NCI-H1930 (cell line): Measurements from ENCODE around the gene MED12L.
"Not testable (repeated sequence)": the region's sequence is repeated elsewhere in the genome, so short reads cannot be mapped to it uniquely, and the experiment has no call there.

Experiments
- DNase-seq, 2 experiments: peaks; one replicate each; lab custom pipeline; 2025; lab: John Stamatoyannopoulos, UW

The MED12L gene

DNA sequence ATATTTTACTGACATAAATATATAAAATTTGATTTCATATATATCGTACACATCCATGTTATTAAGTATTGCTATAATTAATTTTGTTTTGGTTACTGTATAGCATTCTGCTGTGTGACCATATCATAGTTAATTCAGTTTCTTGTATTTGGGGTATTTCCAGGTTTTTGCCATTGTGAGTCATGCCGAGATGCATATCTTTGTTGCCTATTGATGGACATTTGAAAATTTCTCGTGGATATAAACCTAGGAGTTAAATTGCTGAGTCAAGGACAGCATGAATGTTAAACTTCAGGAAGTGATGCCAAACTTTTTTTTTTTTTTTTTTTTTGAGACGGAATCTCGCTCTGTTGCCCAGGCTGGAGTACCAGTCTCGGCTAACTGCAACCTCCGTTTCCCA lies 151.3 kb downstream of the MED12L start:
- no peak for DNase-seq

DNA sequence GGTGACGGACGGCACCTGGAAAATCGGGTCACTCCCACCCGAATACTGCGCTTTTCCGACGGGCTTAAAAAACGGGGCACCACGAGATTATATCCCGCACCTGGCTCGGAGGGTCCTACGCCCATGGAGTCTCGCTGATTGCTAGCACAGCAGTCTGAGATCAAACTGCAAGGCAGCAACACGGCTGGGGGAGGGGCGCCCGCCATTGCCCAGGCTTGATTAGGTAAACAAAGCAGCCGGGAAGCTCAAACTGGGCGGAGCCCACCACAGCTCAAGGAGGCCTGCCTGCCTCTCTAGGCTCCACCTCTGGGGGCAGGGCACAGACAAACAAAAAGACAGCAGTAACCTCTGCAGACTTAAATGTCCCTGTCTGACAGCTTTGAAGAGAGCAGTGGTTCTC lies 156.5 kb downstream of the MED12L start:
- not testable (repeated sequence) for DNase-seq

DNA sequence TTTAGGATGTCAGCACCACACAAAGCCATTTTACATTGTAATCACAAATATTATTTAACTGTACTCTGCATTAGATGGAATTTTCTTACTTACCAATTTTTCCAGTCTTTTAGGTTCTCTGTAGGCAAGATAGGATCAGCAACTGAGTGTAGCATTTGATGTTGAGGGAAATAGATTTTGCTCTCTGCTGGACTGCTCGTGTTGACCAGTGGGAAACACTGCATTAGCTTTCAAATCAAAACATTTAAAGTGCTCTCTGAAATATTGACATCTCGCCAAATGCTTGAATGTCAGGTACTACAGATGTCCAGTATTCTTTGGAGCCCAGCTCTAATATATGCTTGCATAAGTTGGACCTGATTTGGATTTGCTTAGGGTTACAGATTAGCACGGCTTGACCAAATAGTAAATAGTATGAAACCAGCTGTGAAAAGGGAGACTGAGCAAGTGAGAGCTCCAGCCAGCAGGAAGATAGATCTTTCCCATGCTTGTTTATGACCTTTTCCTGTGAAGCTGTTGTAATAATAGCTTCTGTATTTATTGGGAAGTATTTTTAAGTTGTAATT lies 163.4 kb downstream of the MED12L start:
- no peak for DNase-seq

DNA sequence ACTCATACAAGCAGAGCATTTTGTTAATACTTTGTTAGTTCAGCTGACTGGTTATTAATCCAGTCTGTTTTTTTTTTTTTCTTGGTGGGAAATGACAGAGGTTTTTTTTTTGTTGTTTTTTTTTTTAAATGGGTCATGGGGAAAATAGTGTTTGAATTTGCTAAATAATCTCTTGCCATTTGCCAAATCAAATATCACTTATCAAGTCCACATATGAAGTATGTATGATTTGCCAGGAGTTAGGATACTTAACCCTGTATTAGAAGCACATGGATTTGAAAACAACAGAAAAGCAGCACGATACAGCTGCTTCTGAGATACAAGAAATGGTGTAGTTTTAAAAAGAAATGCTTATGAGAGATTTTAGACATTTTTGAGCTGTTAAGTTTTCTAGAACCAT lies 171.3 kb downstream of the MED12L start:
- DNase-seq: no peak

DNA sequence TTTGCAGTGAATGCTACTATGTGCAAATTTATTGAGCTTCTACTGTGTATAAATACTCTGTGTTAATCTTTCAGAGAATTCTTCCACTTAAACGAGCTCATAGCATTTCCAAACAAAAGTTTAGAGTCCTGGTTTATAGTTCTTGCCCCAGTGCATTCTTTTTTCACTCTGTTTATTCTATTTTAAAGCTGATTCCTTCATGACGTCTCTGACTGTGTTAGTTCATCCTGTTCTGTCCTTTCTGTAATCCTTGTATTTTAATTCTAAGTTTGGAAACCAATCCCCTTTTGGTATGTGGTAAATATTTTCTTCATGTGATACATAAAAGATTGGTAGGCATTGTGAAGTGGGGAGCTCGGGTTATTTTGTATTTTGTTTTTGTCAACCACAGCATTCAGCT lies 174.2 kb downstream of the MED12L start:
- no peak for DNase-seq

DNA sequence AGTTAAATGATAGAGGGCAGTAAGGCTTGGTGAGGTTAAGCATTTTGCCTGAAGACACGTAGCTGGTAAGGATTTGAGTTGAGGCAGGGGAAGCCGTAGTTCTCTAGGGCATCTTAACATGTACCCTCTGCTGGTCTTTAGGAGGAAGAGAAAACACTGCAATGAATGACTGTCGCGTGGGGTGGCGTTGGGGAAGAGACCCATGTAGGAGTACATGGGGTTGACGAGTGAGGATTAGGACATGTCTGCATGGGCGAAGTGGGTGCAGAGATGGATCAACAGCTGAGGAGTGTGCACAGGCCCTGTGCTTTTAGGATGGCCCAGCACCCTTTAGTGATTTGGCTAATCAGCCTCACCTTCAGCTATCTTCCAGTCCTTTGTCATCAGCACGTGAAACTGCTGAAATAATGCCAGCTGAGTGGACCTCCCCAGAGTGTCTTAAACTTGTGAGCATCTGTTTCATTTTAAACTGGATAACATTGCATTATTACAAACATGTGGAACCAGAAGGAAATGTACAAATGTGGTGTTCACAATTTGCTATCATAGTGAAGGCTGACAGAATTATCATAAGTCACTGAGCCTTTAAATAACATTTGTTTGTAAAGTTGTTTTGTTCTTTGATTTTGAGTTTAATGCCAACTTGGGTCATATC lies 177.5 kb downstream of the MED12L start:
- DNase-seq: no peak

DNA sequence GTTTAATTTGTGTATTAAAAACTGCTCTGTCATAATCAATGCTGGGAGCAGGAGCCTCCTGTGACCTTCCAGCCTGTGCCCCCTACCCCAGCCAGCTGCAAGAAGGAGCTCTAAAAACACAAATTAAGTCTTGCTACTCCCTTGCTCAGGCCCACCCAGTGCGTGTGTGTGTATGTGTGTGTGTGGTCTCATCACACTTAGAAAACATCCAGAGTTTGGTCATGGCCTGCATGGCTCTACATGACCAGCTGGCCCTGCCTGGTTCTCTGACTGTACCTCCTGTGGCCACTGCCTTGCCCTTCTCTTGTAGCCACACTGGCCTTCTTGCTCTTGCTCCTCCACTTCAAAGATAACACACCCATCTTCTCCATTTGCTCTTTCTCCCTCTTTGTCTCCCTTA lies 179.1 kb downstream of the MED12L start:
- no peak for DNase-seq

DNA sequence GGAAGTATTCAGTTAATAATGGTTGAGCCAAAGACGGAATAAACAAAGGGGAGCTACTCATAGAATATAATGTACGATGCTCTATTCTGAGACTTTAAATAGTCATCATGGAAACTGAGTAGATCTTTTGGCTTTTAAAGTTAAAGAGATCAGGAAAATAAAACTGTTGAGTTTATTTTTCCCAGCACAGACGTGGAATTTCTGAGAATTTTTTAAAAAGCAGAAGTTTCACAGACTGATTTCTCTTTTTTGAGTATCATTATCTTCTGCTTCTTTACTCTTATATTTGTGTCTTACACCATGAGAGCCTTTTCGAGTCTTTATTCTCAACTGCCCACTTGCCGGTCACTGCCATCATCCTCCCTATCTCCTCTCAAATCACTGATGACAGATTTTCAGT lies 179.7 kb downstream of the MED12L start:
- DNase-seq: no peak

DNA sequence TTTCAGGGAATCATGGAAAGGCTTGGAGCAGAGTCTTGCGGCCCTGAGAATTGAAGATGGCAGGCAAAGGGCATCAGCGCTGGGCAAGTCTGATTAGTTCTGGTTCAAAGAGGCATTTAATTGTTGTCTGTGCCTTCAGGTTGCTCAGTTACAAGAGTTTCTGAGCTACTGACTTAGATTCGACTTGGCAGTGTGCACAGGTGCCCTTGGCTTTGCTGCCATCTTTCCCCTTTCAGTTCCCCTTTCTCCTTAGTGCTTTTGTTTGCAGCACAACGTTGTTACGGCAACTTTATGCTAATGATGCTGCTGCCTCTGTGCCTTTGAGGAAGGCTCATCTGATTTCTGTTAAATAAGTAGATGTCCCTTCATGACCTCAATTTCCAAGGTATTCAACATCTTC lies 180.4 kb downstream of the MED12L start:
- DNase-seq: no peak

DNA sequence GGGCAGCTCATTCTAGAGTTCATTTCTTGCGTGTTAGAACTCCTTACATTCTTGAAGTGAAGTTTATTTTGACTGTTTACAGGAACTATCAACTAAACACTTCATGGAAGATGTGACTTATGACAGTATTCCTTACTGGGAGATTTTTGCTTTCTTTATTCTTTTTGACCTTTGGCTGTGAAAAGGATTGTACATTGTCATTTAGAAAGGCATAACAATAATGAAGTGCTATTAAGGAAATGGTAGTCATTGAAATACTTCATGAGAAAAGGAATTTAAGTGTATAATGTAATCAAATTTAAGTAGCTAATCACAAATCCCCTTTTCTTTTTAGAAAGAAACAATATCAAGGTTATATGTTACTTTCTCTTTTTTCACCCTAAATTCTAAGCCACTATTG lies 181.6 kb downstream of the MED12L start:
- DNase-seq: no peak

DNA sequence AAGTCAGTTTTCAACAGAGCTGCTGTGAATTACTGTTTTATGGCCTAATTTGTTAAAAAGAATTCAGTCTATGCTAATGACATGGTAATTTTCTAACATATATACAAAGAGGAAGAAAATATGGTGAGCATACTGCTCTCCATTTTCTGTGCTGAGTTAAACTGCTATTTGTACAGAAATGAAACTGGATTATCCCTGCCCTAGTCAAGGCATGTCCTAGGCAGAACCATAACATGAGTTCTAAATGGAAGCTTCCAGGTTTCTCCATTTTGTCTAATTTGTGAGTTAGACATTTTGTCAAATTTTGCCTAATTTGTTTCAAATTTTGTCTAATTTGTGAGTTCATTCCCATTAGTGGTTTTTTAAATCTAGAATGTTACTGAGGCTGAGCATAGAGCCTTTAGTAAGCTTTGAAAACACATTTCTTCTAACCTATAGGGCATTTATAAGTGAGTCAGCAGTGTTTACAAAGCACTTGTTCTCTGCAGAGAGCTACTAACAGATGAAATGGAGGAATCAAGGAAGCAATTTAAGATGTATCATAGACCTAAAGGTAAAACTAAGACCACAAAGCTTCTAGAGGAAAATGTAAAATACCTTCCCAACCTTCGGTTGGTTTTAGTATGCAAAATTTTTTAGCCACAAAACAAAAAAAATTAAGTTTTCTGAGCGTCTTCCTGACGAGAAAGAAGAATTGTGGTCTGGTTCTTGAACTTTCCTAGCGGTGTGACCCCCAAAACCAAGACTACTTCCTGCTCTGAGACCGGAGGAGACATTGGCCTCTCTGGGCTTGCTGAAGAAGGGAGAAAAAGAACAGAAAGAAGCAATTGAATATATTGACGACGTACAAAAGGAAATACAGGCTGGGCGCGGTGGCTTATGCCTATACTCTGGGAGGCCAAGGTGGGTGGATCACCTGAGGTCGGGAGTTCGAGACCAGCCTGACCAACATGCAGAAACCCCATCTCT lies 183.1 kb downstream of the MED12L start:
- no peak for DNase-seq

DNA sequence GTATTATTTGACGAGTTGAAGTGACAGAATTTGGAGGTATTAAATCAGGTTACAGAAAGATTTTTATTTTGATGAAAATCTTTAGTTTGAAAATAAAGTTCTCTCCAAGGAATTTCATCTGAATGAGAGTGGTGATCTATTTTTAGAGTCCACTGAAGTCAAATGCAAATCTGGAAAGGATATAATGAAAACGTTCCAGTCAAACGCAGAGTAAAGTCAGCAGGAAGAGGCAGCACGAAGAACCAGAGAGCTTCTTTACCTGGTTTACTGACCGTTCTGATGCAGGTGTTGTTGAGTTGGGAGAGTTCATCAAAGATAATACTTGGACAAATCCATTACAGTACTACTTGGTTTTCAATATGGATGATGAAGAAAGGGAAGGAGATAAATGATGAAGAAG lies 184.2 kb downstream of the MED12L start:
- no peak for DNase-seq

DNA sequence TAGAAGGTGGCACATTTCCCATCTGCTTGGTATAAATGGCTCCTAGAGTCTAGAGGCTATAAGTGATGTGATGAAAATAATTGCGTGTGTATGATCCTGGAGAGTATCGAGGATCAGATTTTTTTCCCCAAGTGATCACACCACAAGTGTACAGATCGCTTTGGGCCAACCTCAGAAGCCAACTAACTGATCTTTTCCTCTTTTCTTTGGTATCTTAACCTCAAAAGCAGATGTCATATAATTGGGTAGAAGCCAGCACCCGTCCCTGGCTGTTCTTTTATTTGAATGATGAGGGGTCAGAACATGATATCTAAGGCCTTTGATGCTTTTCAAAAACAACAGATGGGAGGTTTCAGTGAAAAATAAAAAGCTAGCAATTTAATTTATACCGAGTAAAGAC lies 189.6 kb downstream of the MED12L start:
- no peak for DNase-seq

DNA sequence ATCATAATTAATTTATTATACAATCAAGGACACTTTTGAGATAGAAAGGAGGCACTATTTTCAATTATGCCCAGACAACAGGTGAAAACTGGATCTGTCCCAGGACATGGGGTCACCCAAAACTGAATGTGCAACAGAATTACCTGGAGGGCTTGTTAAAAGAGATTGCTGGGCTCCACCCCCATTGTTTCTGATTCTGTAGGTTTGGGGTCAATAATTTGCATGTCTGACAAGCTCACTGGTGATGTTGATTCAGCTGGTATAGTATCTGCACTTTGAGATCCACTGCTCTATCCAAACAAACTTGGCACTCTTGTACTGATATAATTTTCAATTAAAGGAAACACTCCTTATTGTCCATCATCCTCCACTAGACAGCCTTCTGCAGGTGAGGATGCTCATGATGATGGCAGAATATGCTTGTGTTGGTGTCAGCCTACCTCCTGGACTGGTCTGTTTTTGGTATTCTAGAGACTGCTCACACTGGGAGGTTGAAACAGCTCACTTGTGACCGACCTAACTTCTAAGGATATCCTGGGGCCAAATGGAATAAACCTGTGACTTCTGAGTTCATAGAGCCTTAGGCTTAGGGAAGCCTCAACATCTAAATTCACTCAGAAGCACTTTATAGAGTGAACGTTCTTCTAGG lies 190.7 kb downstream of the MED12L start:
- DNase-seq: no peak

DNA sequence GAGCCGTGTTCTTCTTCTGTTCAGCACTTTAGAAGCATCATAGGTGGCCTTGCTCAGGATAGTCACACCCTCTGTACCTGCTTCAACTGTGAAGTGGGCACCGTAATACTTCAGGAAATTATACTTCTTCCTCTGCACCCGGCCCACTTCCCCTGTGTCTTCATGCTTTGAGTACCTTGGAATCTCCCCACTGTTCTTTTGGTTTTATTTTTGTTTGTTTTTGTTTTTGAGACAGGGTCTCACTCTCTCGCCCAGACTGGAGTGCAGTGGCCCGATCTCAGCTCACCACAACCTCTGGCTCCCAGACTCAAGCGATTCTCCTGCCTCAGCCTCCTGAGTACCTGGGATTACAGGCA lies 191.2 kb downstream of the MED12L start:
- DNase-seq: no peak

DNA sequence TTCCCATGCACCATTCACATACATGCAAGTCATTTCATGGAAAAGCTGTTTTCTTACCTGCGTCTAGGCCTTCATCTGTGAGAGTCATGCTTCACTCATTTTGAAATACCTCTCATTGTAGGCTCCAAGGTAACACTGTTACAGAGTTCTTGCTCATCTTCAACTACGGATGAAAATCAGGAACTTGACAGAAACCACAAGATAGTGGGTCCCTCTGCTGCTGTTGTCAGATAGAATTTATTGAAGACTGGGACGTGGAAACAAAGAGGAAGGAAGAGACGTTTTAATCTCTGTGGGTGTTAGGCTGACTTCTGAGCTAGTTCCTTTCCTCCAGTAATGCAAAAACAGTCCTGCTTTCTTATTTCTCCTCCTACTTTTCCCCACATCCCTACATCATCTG lies 192.8 kb downstream of the MED12L start, which contains the start of gene P2RY14:
TSS of gene P2RY14 (minus strand) at position 313 of the 400 bp plus-strand sequence. CDS start 64,226 bp downstream, outside the sequence.
- no peak for DNase-seq

DNA sequence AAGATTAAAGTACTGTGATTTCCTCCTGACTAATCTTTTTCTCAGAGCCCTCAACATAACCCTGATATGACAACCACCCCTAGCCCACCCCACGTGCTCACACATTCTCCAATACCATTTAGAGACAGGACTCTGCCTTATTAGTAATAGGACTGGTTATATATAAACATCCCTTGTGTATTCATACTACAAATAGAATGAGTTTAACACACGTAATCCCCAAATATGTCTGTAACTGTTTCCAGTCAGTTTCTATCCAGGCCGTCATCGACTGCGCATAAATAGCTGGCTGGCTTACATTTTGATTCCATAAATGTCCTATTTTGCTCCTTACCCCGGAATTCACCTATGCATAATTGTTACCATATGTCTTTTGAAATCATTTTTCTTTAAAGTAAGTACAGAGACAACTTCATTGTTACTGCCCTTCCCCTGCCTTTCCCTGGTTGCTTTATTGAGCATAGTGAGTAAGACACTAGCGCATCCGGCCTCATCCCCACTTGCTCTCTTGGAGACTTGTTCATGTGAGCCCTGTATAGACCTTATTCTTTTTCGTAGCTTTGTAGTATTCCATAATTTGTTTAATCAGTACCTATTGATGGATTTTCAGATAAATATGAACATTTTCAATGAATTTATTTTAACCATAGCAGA lies 196.3 kb downstream of the MED12L start:
- DNase-seq: no peak

DNA sequence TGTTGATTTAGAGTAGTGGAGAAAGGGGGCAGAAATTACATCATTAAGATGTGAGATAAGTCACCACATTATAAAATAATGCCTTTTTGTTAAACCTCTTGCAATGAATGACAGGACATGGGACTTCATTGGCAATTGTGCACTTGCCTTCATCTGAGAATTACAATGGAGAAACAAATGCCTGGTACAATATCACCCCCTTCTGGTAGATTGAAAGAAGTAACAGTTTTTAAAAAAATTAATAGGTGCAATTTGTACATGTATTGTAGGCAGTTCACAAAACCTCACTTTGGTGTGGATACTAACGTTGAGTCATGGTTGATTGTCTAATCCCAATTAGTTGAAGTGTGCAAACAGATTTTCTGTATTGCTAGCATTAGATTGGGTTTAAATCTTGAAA lies 197.5 kb downstream of the MED12L start:
- peak; percentile 10 to 34 for DNase-seq

DNA sequence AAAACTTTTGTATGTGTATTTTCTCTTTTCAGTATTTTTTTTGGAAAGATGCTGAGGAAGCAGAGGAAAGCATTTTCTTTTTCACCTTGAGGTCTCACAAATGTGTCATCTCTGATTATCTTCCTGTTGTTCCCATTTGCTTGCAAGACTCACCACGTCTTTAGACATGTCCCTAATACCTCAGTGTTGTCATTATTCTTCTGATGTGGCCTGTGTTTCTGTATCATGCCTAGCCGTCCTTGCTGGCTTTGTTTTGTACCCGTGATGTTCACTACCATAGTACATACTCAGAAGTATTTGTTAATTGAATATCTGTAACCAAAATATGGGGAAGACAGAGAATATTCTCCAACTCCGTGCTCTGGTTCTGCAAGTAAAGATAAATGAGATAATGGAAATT lies 197.9 kb downstream of the MED12L start:
- DNase-seq: no peak

DNA sequence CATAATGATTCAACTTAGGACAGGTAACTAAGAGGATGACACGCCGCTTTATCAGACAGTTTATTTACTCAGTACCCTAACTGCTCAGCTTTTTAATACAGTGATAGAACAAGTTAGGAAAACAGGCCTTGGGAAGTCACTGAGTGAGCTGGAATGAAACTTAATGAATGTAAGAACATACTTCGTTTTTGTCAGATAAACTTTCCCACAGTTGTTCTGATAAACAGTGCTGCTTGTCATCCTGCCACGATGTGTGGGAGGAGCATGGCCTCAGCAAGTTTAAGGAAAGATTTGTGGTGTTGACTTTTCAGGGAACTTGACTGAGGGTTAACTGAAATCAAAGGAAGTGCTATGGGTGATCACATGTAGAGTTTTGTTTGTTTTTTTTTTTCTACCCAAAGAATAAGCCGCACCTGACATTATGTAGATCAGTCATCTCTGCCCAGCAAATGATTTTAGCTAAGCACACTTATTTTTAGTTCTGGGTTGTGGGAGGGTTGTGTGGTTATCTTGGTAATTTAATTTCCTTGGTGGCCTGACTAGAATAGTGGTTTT lies 198.5 kb downstream of the MED12L start:
- no peak for DNase-seq

DNA sequence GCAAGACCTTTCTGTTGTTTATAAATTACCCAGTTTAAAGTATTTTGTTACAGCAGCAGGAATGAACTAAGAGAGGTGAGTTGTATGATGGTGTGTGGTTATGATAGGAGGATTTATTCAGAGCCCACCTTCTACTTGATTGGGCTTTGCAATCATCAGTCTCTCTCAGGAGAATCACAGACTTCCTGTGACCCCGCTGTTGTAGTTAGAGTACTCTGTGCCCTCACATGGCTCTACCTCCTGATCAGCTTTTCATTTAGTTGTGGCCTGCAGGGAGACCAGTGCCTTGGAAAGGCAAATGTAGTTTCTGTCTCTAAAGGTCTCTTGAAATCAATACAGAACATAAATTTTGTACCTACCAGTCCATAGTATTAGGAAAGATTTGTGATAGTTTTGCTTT lies 200.5 kb downstream of the MED12L start:
- DNase-seq: no peak

DNA sequence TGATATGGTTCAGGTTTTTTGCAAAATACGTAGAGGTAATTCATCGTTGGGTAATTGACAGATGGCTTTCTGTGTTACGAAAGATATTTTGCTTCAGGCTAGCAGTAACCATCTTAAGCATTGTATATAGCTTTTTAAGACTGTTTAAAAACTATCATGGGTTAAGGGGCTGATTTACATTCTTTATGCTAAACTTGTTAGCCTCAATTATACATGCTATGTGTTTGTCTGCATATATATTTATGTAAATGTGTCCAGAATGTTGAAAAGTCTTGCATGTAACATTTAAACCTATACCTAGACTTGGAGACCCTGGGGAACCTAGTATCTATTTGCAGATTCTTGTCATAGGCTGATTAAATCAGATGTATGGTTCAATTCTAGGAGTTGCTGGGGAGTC lies 204.0 kb downstream of the MED12L start:
- DNase-seq: no peak
